ENCODE results near the gene KCTD1.

DNA sequence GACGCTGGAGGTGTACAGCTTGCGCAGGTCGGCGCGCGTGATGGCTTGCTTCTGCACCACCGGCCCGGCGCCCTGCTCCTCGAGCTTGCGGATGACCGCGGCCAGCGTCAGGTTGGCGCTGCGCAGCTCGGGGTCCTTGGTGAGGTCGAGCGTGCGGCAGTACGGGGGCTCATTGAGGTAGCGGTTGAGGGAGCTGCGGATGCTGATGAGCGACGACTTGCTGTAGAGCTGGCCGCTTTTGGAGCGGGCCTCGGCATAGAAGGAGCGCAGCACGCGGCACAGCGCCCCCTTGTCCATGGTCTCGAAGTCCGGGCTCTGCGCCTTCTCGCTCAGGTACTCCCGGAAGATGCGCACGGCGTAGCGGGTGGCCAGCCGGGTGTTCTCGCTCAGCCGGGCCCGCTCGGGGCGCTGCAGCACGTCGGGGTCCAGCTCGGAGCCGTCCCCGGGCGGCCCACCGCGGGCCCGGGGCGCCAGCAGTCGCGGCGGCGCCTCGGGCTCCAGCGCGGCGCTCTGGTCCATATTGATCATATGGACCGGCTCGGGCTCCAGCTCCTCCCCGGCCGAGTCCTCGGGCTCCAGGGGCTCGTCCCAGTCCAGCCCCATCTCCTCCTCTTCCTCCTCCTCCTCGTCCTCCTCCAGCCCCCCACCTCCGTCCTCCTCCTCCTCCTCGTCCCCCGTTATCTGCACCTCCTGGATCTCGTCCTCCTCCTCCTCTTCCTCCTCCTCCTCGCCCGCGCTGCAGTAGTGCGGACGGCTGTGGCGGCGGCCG lies 523 bp downstream of the KCTD1 start:
- TF ChIP-seq, protein P1, sequence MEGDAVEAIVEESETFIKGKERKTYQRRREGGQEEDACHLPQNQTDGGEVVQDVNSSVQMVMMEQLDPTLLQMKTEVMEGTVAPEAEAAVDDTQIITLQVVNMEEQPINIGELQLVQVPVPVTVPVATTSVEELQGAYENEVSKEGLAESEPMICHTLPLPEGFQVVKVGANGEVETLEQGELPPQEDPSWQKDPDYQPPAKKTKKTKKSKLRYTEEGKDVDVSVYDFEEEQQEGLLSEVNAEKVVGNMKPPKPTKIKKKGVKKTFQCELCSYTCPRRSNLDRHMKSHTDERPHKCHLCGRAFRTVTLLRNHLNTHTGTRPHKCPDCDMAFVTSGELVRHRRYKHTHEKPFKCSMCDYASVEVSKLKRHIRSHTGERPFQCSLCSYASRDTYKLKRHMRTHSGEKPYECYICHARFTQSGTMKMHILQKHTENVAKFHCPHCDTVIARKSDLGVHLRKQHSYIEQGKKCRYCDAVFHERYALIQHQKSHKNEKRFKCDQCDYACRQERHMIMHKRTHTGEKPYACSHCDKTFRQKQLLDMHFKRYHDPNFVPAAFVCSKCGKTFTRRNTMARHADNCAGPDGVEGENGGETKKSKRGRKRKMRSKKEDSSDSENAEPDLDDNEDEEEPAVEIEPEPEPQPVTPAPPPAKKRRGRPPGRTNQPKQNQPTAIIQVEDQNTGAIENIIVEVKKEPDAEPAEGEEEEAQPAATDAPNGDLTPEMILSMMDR (IDR thresholded peaks at IDR 0.05): peak in 2 of 7 experiments; percentile 12 to 28
- peak in 1 of 3 donors; percentile 27 for TF ChIP-seq POLR2AphosphoS5 (IDR thresholded peaks at IDR 0.05)

Measured in stomach (tissue), 4 donors.